ENCODE results near the gene C1QTNF8. TPM values are rescaled to one million over a fixed set of nuclear protein-coding genes. Genes with fewer than 3 reads are reported as not detected.

C1QTNF8 gene
- total and polyA plus RNA-seq, 4 donors: 0.08 to 0.74 TPM; not detected in 2

GRCh38 chr16:1108299-1109252, 12.5 kb upstream of the C1QTNF8 start:
- no peaks in the 10 kb centered on the region for H3K9me3 ChIP-seq (ENCODE audit: control insufficient read depth in 4 of 4, insufficient read depth in 3 of 4, low read length in 3 of 4)
- TF ChIP-seq CTCF (IDR thresholded peaks at IDR 0.05; ENCODE audit: control extremely low read depth, extremely low read depth): no peak
- H3K27me3 ChIP-seq (ENCODE audit: control insufficient read depth in 3 of 3, insufficient read depth in 3 of 3, low read length in 2 of 3): peaks cover 0 to 27% (median 25%) of the 10 kb centered on the region in 3 donors
- no peak overlapping the region for H3K9ac ChIP-seq (ENCODE audit: insufficient read depth in 1 of 2, low read length in 2 of 2)
- H3K27ac ChIP-seq (ENCODE audit: low read depth in 1 of 2, low read length in 1 of 2): no peak overlapping the region
- no peaks in the 10 kb centered on the region for H3K4me1 ChIP-seq (ENCODE audit: control insufficient read depth in 5 of 5, insufficient read depth in 5 of 5, low read length in 5 of 5)
- no peaks in the 10 kb centered on the region for H3K36me3 ChIP-seq (ENCODE audit: control insufficient read depth in 4 of 4, insufficient read depth in 4 of 4, low read length in 4 of 4)
- 40 to 46% methylated on average over 42 of the region's 42 CpGs for WGBS, 2 donors
- ATAC-seq (ENCODE audit: insufficient read depth, low FRiP score): no peak
- H3K4me3 ChIP-seq: no peak overlapping the region
- no peak for DNase-seq

GRCh38 chr16:1107731-1108130, 11.7 kb upstream of the C1QTNF8 start:
- Histone ChIP-seq H3K9ac (ENCODE audit: insufficient read depth in 1 of 2, low read length in 2 of 2) (no peak overlapping the region), H3K4me3 (no peak overlapping the region), H3K9me3 (ENCODE audit: control insufficient read depth in 4 of 4, insufficient read depth in 3 of 4, low read length in 3 of 4) (no peaks in the 10 kb centered on the region), H3K36me3 (ENCODE audit: control insufficient read depth in 4 of 4, insufficient read depth in 4 of 4, low read length in 4 of 4) (no peaks in the 10 kb centered on the region), H3K4me1 (ENCODE audit: control insufficient read depth in 5 of 5, insufficient read depth in 5 of 5, low read length in 5 of 5) (peaks cover 0 to 5% (median 0%) of the 10 kb centered on the region in 5 donors), H3K27me3 (ENCODE audit: control insufficient read depth in 3 of 3, insufficient read depth in 3 of 3, low read length in 2 of 3) (peaks cover 0 to 27% (median 25%) of the 10 kb centered on the region in 3 donors), H3K27ac (ENCODE audit: low read depth in 1 of 2, low read length in 1 of 2) (no peak overlapping the region)
- WGBS, 2 donors: 69 to 83% methylated on average over 12 of the region's 12 CpGs
- TF ChIP-seq CTCF (IDR thresholded peaks at IDR 0.05; ENCODE audit: control extremely low read depth, extremely low read depth): no peak
- DNase-seq (no peak), ATAC-seq (ENCODE audit: insufficient read depth, low FRiP score) (no peak)

- ATAC-seq (ENCODE audit: insufficient read depth, low FRiP score) (no peak), DNase-seq (no peak)
- TF ChIP-seq CTCF (IDR thresholded peaks at IDR 0.05; ENCODE audit: control extremely low read depth, extremely low read depth): no peak
- Histone ChIP-seq H3K27me3 (ENCODE audit: control insufficient read depth in 3 of 3, insufficient read depth in 3 of 3, low read length in 2 of 3) (peaks cover 0 to 28% (median 25%) of the 10 kb centered on the region in 3 donors), H3K9me3 (ENCODE audit: control insufficient read depth in 4 of 4, insufficient read depth in 3 of 4, low read length in 3 of 4) (no peaks in the 10 kb centered on the region), H3K27ac (ENCODE audit: low read depth in 1 of 2, low read length in 1 of 2) (no peak overlapping the region), H3K36me3 (ENCODE audit: control insufficient read depth in 4 of 4, insufficient read depth in 4 of 4, low read length in 4 of 4) (no peaks in the 10 kb centered on the region), H3K4me1 (ENCODE audit: control insufficient read depth in 5 of 5, insufficient read depth in 5 of 5, low read length in 5 of 5) (peaks cover 0 to 5% (median 0%) of the 10 kb centered on the region in 5 donors), H3K4me3 (no peak overlapping the region), H3K9ac (ENCODE audit: insufficient read depth in 1 of 2, low read length in 2 of 2) (no peak overlapping the region)
- 63 to 68% methylated on average over 22 of the region's 22 CpGs for WGBS, 2 donors
Observed at GRCh38 chr16:1107141-1107540, 11.1 kb upstream of the C1QTNF8 start.
